SK-N-SH treated with all-trans-retinoic acid at 6 μM for 48 hours (cell line): ENCODE results near the gene RFPL4A.
"Not testable (repeated sequence)": the region's sequence is repeated elsewhere in the genome, so short reads cannot be mapped to it uniquely, and the experiment has no call there.

ENCODE experiments used
- ARNTL ChIP-seq: fragments of 450-650 bp; formaldehyde crosslinking; IDR thresholded peaks from 2 replicates; pipeline ENCODE4 v1.5.0; 2020; ENCODE audit warnings: low read depth, mild to moderate bottlenecking, moderate library complexity, borderline replicate concordance
- BACH2 ChIP-seq: fragments of 250-450 bp; sonication (Bioruptor Pico); IDR thresholded peaks from 2 replicates; pipeline ENCODE4 v1.9.0; 2021; ENCODE audit warnings: mild to moderate bottlenecking, borderline replicate concordance
- GLIS3 ChIP-seq: fragments of 250-450 bp; sonication (Bioruptor Pico); IDR thresholded peaks from 2 replicates; pipeline ENCODE4 v1.5.0; 2020; ENCODE audit warnings: mild to moderate bottlenecking, moderate library complexity
- PPARA ChIP-seq: fragments of 250-450 bp; sonication (Bioruptor Pico); IDR thresholded peaks from 2 replicates; pipeline ENCODE4 v1.5.0; 2020; ENCODE audit warnings: mild to moderate bottlenecking, borderline replicate concordance
- RARB ChIP-seq: fragments of 250-450 bp; sonication (Bioruptor Pico); IDR thresholded peaks from 2 replicates; pipeline ENCODE4 v1.8.0; 2021; ENCODE audit warnings: mild to moderate bottlenecking, moderate library complexity
- SNAI2 ChIP-seq: fragments of 250-450 bp; sonication (Bioruptor Pico); IDR thresholded peaks from 2 replicates; pipeline ENCODE4 v1.5.0; 2020; ENCODE audit warnings: mild to moderate bottlenecking, moderate library complexity
- TCF4 ChIP-seq: fragments of 250-450 bp; sonication (Bioruptor Pico); IDR thresholded peaks from 2 replicates; pipeline ENCODE4 v1.8.0; 2021; ENCODE audit warnings: mild to moderate bottlenecking, moderate library complexity, borderline replicate concordance
- TOX ChIP-seq: fragments of 250-450 bp; sonication (Bioruptor Pico); IDR thresholded peaks from 2 replicates; pipeline ENCODE4 v1.8.0; 2021; ENCODE audit warnings: mild to moderate bottlenecking, moderate library complexity, borderline replicate concordance
- TSHZ2 ChIP-seq: fragments of 250-450 bp; sonication (Bioruptor Pico); IDR thresholded peaks from 2 replicates; pipeline ENCODE4 v1.5.0; 2020; ENCODE audit warnings: mild to moderate bottlenecking, moderate library complexity
- ZC3H10 ChIP-seq: fragments of 250-450 bp; sonication (Bioruptor Pico); IDR thresholded peaks from 2 replicates; pipeline ENCODE4 v1.5.1; 2021; ENCODE audit warnings: mild to moderate bottlenecking, moderate library complexity
- ZFP3 ChIP-seq: fragments of 250-450 bp; sonication (Bioruptor Pico); IDR thresholded peaks from 2 replicates; pipeline ENCODE4 v1.5.0; 2020; ENCODE audit warnings: mild to moderate bottlenecking, moderate library complexity
- ZFP30 ChIP-seq: fragments of 450-650 bp; formaldehyde crosslinking; IDR thresholded peaks from 2 replicates; pipeline ENCODE4 v1.5.0; 2022; ENCODE audit warnings: mild to moderate bottlenecking, moderate library complexity
- ZNF70 ChIP-seq: fragments of 450-650 bp; formaldehyde crosslinking; IDR thresholded peaks from 2 replicates; pipeline ENCODE4 v1.5.0; 2020; ENCODE audit warnings: mild to moderate bottlenecking, moderate library complexity
- TF ChIP-seq, protein P1 (sequence below): fragments of 250-450 bp; sonication (Bioruptor Pico); IDR thresholded peaks from 2 replicates; pipeline ENCODE4 v1.8.0; 2020; ENCODE audit warnings: mild to moderate bottlenecking, moderate library complexity, borderline replicate concordance

DNA sequence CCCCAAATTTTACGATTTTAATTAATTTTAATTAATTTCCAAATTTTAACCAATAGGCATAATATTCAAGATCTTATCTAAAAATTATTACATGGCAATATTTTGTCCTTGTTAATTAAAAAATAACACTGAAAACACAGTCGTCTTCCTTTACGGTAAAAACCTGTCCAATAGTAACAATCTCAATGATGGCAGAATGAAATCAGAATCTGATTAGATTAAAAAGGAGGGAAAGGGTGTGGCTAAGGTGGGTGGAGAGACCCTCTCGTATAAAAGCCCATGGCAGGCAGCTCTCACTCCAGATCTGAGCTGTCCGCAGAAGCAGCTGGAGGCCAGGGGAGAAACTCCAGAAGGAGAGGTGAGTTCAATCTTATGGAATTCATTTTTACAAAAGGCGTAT is 9.9 kb downstream of the RFPL4A start, which contains the start of gene RFPL4AL1:
- TF ChIP-seq SNAI2 (CRISPR knock-in tag); ZNF70; ZFP3 (CRISPR knock-in tag); GLIS3 (CRISPR knock-in tag); RARB; ZFP30 (CRISPR knock-in tag); ARNTL (CRISPR knock-in tag); BACH2 (CRISPR knock-in tag); TSHZ2 (CRISPR knock-in tag); ZC3H10 (CRISPR knock-in tag); PPARA (CRISPR knock-in tag); TOX; TCF4 (CRISPR knock-in tag): not testable (repeated sequence)
- TF ChIP-seq, protein P1, sequence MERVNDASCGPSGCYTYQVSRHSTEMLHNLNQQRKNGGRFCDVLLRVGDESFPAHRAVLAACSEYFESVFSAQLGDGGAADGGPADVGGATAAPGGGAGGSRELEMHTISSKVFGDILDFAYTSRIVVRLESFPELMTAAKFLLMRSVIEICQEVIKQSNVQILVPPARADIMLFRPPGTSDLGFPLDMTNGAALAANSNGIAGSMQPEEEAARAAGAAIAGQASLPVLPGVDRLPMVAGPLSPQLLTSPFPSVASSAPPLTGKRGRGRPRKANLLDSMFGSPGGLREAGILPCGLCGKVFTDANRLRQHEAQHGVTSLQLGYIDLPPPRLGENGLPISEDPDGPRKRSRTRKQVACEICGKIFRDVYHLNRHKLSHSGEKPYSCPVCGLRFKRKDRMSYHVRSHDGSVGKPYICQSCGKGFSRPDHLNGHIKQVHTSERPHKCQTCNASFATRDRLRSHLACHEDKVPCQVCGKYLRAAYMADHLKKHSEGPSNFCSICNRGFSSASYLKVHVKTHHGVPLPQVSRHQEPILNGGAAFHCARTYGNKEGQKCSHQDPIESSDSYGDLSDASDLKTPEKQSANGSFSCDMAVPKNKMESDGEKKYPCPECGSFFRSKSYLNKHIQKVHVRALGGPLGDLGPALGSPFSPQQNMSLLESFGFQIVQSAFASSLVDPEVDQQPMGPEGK (CRISPR knock-in tag) = not testable (repeated sequence)
